HepG2 (cell line): ENCODE data around the gene HSDL1. TPM values are rescaled to one million over a fixed set of nuclear protein-coding genes. Genes with fewer than 3 reads are reported as not detected.

Source experiments
- ATAC-seq: fragments of 200-7000 bp; cut with Tn5 transposase; 3 replicates; pipeline ENCODE4 v1.9.1; 2020; ENCODE audit warnings: mild to moderate bottlenecking, moderate library complexity
- BruUV-seq: library from RNA; stranded (reverse); fragments of 400-500 nt; replicated peaks from 2 replicates; lab custom pipeline; 2021; lab: Mats Ljungman, UMichigan
- CTCF ChIA-PET: fragments of 300-600 bp; formaldehyde crosslinking; extraction: SDS; loops from one replicate; lab custom pipeline; 2021; ENCODE audit warnings: low total read pairs, inconsistent platforms, low intra/inter-chr PET ratio; lab: Yijun Ruan, JAX
- POLR2A ChIA-PET: fragments of 350-600 bp; sonication (Branson Sonifier 250); formaldehyde crosslinking; loops from one replicate; lab custom pipeline; 2020; ENCODE audit warnings: antibody characterized with exemption, inconsistent platforms; lab: Yijun Ruan, JAX
- DNase-seq: peaks from one replicate; pipeline ENCODE4 v3.0.0-alpha.2; 2015; ENCODE audit warnings: low spot score
- FAIRE-seq: peaks from 3 replicates; lab custom pipeline; 2011; peaks lifted over from hg19 to GRCh38; lab: Jason Lieb, UNC
- H2AFZ ChIP-seq: one replicate; pipeline ENCODE4 v1.6.1; 2011; ENCODE audit warnings: low read length, inconsistent platforms
- H3K27ac ChIP-seq: fragments of 300-600 bp; 3 replicates; pipeline ENCODE4 v1.8.0; 2011; ENCODE audit warnings: mixed run types, mild to moderate bottlenecking, mixed read lengths, low read length, inconsistent platforms; ENCODE audit not compliant: insufficient read depth; ENCODE audit errors: extremely low read length
- H3K27me3 ChIP-seq, 2 experiments: fragments of 200-600 bp in 1 of 2; 2 replicates in 1 of 2; 3 replicates in 1 of 2; pipeline versions ENCODE4 v1.6.0 to v1.8.0; 2011; ENCODE audit warnings: low read length in 2 of 2, mild to moderate bottlenecking in 2 of 2, moderate library complexity in 2 of 2, inconsistent platforms in 1 of 2; ENCODE audit not compliant: insufficient read depth in 2 of 2, control insufficient read depth in 1 of 2
- H3K36me3 ChIP-seq, 2 experiments: fragments of 200-600 bp in 1 of 2; replicated peaks in 1 of 2; 2 replicates in 1 of 2; 3 replicates in 1 of 2; pipeline versions ENCODE4 v1.5.1 to v1.8.0; 2011; ENCODE audit warnings: low read length in 2 of 2, inconsistent platforms in 1 of 2; ENCODE audit not compliant: insufficient read depth in 2 of 2, control insufficient read depth in 1 of 2
- H3K4me1 ChIP-seq: 2 replicates; pipeline ENCODE4 v1.5.1; 2012; ENCODE audit warnings: low read length, inconsistent platforms; ENCODE audit not compliant: insufficient read depth
- H3K4me2 ChIP-seq: 2 replicates; pipeline ENCODE4 v1.6.0; 2011; ENCODE audit warnings: low read depth, low read length, inconsistent platforms
- H3K4me3 ChIP-seq, 3 experiments: fragments of 200-600 bp in 1 of 3; sonication (generic), shearing (Covaris generic) in 1 of 3; replicated peaks in 1 of 3; 2 replicates each; pipeline ENCODE4 v1.5.1; 2011 to 2016; ENCODE audit warnings: low read length in 3 of 3, inconsistent platforms in 2 of 3, low read depth in 2 of 3, mild to moderate bottlenecking in 2 of 3, control low read depth in 1 of 3, mixed read lengths in 1 of 3; ENCODE audit not compliant: insufficient read depth in 1 of 3
- H3K79me2 ChIP-seq: one replicate; pipeline ENCODE4 v1.6.1; 2011; ENCODE audit warnings: low read length, inconsistent platforms; ENCODE audit not compliant: insufficient read depth
- H3K9ac ChIP-seq: 2 replicates; pipeline ENCODE4 v1.6.0; 2011; ENCODE audit warnings: mild to moderate bottlenecking, low read depth, low read length, inconsistent platforms; ENCODE audit not compliant: insufficient read depth
- H3K9me3 ChIP-seq: 2 replicates; pipeline ENCODE4 v1.5.1; 2012; ENCODE audit warnings: mild to moderate bottlenecking, low read length
- H4K20me1 ChIP-seq: 2 replicates; pipeline ENCODE4 v1.6.0; 2011; ENCODE audit warnings: inconsistent platforms, mild to moderate bottlenecking, low read length, moderate library complexity; ENCODE audit not compliant: insufficient read depth
- ATAD3A ChIP-seq: sonication (generic); formaldehyde crosslinking; IDR thresholded peaks from 2 replicates; pipeline ENCODE4 v1.4.0; 2020; ENCODE audit warnings: missing genetic modification reagents
- CTCF ChIP-seq: sonication (generic); formaldehyde crosslinking; IDR thresholded peaks from 2 replicates; pipeline ENCODE4 v1.5.0; 2020; ENCODE audit warnings: mild to moderate bottlenecking, missing genetic modification reagents, moderate library complexity
- PLSCR1 ChIP-seq: sonication (generic); formaldehyde crosslinking; IDR thresholded peaks from 2 replicates; pipeline ENCODE4 v1.5.0; 2020; ENCODE audit warnings: missing genetic modification reagents, mild to moderate bottlenecking, borderline replicate concordance
- RAD21 ChIP-seq: fragments of 450-650 bp; formaldehyde crosslinking; IDR thresholded peaks from 2 replicates; pipeline ENCODE4 v1.5.0; 2020; ENCODE audit warnings: mild to moderate bottlenecking
- SAP130 ChIP-seq: IDR thresholded peaks from 2 replicates; pipeline ENCODE4 v1.6.1; 2016; ENCODE audit warnings: low read depth
- SMC3 ChIP-seq: IDR thresholded peaks from 2 replicates; pipeline ENCODE4 v1.6.1; 2011; ENCODE audit warnings: low read length, improper control_type of control experiment
- STAG1 ChIP-seq: sonication (generic); formaldehyde crosslinking; IDR thresholded peaks from 2 replicates; pipeline ENCODE4 v1.4.0; 2020; ENCODE audit warnings: missing genetic modification reagents
- ZBTB38 ChIP-seq: sonication (generic); formaldehyde crosslinking; IDR thresholded peaks from 2 replicates; pipeline ENCODE4 v1.5.1; 2020; ENCODE audit warnings: mild to moderate bottlenecking, missing genetic modification reagents
- WGBS: methylation state at CpG from one replicate; pipeline ENCODE4 v1.1.6; 2017; ENCODE audit warnings: low lambda C conversion rate; 5-methylcytosine and 5-hydroxymethylcytosine counted together
- in situ Hi-C: cut with HindIII; loops from 2 replicates; pipeline ENCODE4 v1.10.0; 2017; ENCODE audit warnings: low pct_unique_long_range_greater_than_20kb; ENCODE audit not compliant: extremely low pct_ligation_motif_present
- intact Hi-C: fragments of 100-400 bp; cut with micrococcal nuclease; formaldehyde crosslinking; loops from one replicate; pipeline ENCODE4 v1.10.0; 2022; ENCODE audit not compliant: unreplicated experiment
- polyA plus RNA-seq, 8 experiments: library from polyadenylated mRNA; depleted of rRNA in 3 of 8; stranded (reverse) in 7 of 8; unstranded in 1 of 8; fragments of >200 nt; fragmentation: Illumina TruSeq in 4 of 8; extraction: Trizol in 4 of 8; gene quantifications; 2 replicates each; pipeline versions ENCODE4 v1.2.1 to v1.2.3, GENCODE V29; 2011 to 2016; ENCODE audit warnings: low read depth in 4 of 8, missing spikeins in 1 of 8, mixed read lengths in 1 of 8; ENCODE audit not compliant: insufficient read depth in 1 of 8
- total RNA-seq, 5 experiments: library from RNA; depleted of rRNA; stranded (reverse); fragments of >200 nt; fragmentation: Illumina TruSeq; extraction: Trizol; gene quantifications; 2 replicates each; pipeline ENCODE4 v1.2.3, GENCODE V29; 2016; ENCODE audit warnings: low read depth in 1 of 5

Gene HSDL1
- total and polyA plus RNA-seq, 2 of the 13 experiments (the other 11 are each of a cell fraction or from before 2014, with no cell fraction given): 49.2 to 49.7 TPM

- H3K79me2 ChIP-seq: no peaks in the 10 kb centered on the region
- no peak overlapping the region for H3K4me2 ChIP-seq
- no peaks in the 10 kb centered on the region for H3K9me3 ChIP-seq
- H4K20me1 ChIP-seq: peaks cover 4% of the 10 kb centered on the region; the same call in 1 of the 2 replicates
- ChIA-PET CTCF (interaction anchor here (0.7 to 1.2 kb wide), 2 partner anchors 86 to 98 kb away, joined by 3 read pairs; partner anchors contain the start of gene TAF1C), POLR2A (no interaction called here)
- intact Hi-C loops (no loop called here), in situ Hi-C loops (loop anchor here (5.0 kb wide), 1 partner anchor 88 kb away; no protein-coding TSS in a partner anchor)
- FAIRE-seq: peak; percentile 4
- DNase-seq: peak; percentile 24
- H3K27me3 ChIP-seq: no peaks in the 10 kb centered on the region
- TF ChIP-seq SAP130 (CRISPR knock-in tag) (0 out of 2 replicates have a peak, but pooled peaks have one; percentile 25), ATAD3A (CRISPR knock-in tag) (no peak), RAD21 (CRISPR knock-in tag) (0 out of 2 replicates have a peak, but pooled peaks have one; percentile 27), SMC3 (peak; percentile 52), PLSCR1 (no peak), STAG1 (peak; percentile 24), CTCF (CRISPR knock-in tag) (peak; percentile 52), ZBTB38 (0 out of 2 replicates have a peak, but pooled peaks have one; percentile 42)
- no peak overlapping the region for H3K9ac ChIP-seq
- no TSS peak for BruUV-seq
- ATAC-seq: peak; percentile 58
- no peak overlapping the region for H3K27ac ChIP-seq
- H3K4me1 ChIP-seq: no peaks in the 10 kb centered on the region
- peaks cover 36 to 87% of the 10 kb centered on the region in 2 experiments for H3K36me3 ChIP-seq
- WGBS: 93% methylated on average over 14 of the region's 15 CpGs
- no peak overlapping the region for H2AFZ ChIP-seq
- H3K4me3 ChIP-seq: no peak overlapping the region
Measured at GRCh38 chr16:84088695-84089395, 56.1 kb downstream of the HSDL1 start.
